ENCODE results near the gene SCLY. TPM values are rescaled to one million over a fixed set of nuclear protein-coding genes. Genes with fewer than 3 reads are reported as not detected.
"Not testable (repeated sequence)": the region's sequence is repeated elsewhere in the genome, so short reads cannot be mapped to it uniquely, and the experiment has no call there.

SCLY gene
- total RNA-seq, 4 donors from 2014 or later: 9.8 to 17.9 (median 13.9) TPM

- Histone ChIP-seq H3K9me3 (no peaks in the 10 kb centered on the region), H3K36me3 (peaks cover 8 to 63% (median 42%) of the 10 kb centered on the region in 4 donors), H3K27ac (replicated peaks in 1 of 4) (no peak overlapping the region), H3K27me3 (no peaks in the 10 kb centered on the region), H3K4me1 (peaks cover 6 to 15% (median 13%) of the 10 kb centered on the region in 4 donors), H3K4me3 (no peak overlapping the region)
- 86% methylated on average over 9 of the region's 9 CpGs for WGBS
- intact Hi-C loops (cut with DNase I): loop anchor here (10.0 kb wide), 1 partner anchor 141 kb away; no protein-coding TSS in a partner anchor
- TF ChIP-seq POLR2AphosphoS5 (IDR thresholded peaks at IDR 0.05): no peak
- TF ChIP-seq POLR2A (IDR thresholded peaks at IDR 0.05; ENCODE audit: low read depth): no peak
- TF ChIP-seq CTCF (IDR thresholded peaks at IDR 0.05): no peak
- no peak for TF ChIP-seq EP300 (IDR thresholded peaks at IDR 0.05)
- no peak for DNase-seq (ENCODE audit: extremely low spot score)
Observed at GRCh38 chr2:238066218-238066617, 5.4 kb downstream of the SCLY start.

DNA sequence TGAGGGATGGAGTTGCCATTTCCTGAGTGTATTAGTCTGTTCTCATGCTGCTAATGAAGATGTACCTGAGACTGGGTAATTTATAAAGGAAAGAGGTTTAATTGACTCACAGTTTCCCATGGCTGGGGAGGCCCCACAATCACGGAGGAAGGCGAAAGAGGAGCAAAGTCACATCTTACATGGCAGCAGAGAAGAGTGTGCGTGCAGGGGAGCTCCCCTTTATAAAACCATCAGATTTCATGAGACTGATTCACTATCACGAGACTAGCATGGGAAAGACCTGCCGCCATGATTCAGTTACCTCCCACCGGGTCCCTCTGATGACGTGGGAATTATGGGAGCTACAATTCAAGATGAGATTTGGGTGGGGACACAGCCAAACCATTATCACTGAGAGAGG, 5.9 kb downstream of the SCLY start:
- not testable (repeated sequence) for H3K27me3 ChIP-seq; H3K9me3 ChIP-seq; DNase-seq (ENCODE audit: extremely low spot score); H3K27ac ChIP-seq (replicated peaks in 1 of 4); H3K4me1 ChIP-seq; H3K4me3 ChIP-seq
- WGBS: 93% methylated on average over 7 of the region's 7 CpGs
- intact Hi-C loops (cut with DNase I): loop anchor here (10.0 kb wide), 1 partner anchor 142 kb away; no protein-coding TSS in a partner anchor
- peaks cover 8 to 68% (median 42%) of the 10 kb centered on the region in 4 donors for H3K36me3 ChIP-seq

DNA sequence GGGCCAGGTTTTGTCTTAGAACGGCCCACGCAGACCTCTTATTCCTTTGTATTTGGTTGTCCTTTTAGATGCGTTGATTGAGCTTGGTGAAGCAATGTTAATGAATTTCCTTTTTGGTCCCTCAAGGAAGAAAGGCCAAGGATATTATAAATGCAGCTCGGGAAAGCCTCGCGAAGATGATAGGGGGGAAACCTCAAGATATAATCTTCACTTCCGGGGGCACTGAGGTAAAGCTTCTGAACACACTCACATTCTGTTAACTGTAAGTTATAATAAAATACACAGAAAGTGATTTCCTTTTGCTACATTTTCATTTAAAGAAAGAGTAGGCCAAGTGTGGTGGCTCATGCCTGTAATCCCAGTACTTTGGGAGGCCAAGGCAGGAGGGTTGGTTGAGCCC, 7.1 kb downstream of the SCLY start:
- Histone ChIP-seq H3K4me3 (no peak overlapping the region), H3K4me1 (no peaks in the 10 kb centered on the region), H3K27ac (replicated peaks in 1 of 4) (no peak overlapping the region), H3K9me3 (no peaks in the 10 kb centered on the region), H3K27me3 (no peaks in the 10 kb centered on the region), H3K36me3 (peaks cover 8 to 79% (median 43%) of the 10 kb centered on the region in 4 donors)
- intact Hi-C loops (cut with DNase I): loop anchor here (10.0 kb wide), 1 partner anchor 143 kb away; no protein-coding TSS in a partner anchor
- TF ChIP-seq POLR2AphosphoS5 (IDR thresholded peaks at IDR 0.05) (no peak), POLR2A (IDR thresholded peaks at IDR 0.05; ENCODE audit: low read depth) (no peak), EP300 (IDR thresholded peaks at IDR 0.05) (no peak), CTCF (IDR thresholded peaks at IDR 0.05) (no peak)
- no peak for DNase-seq (ENCODE audit: extremely low spot score)
- WGBS: 95% methylated on average over 7 of the region's 7 CpGs

- no peaks in the 10 kb centered on the region for H3K27me3 ChIP-seq
- WGBS: 97% methylated on average over 10 of the region's 10 CpGs
- DNase-seq (ENCODE audit: extremely low spot score): no peak
- no peaks in the 10 kb centered on the region for H3K4me1 ChIP-seq
- H3K27ac ChIP-seq (replicated peaks in 1 of 4): no peak overlapping the region
- H3K4me3 ChIP-seq: no peak overlapping the region
- intact Hi-C loops (cut with DNase I): loop anchor here (10.0 kb wide), 1 partner anchor 144 kb away; no protein-coding TSS in a partner anchor
- no peaks in the 10 kb centered on the region for H3K9me3 ChIP-seq
- TF ChIP-seq POLR2A (IDR thresholded peaks at IDR 0.05; ENCODE audit: low read depth): no peak
- no peak for TF ChIP-seq EP300 (IDR thresholded peaks at IDR 0.05)
- TF ChIP-seq CTCF (IDR thresholded peaks at IDR 0.05): no peak
- TF ChIP-seq POLR2AphosphoS5 (IDR thresholded peaks at IDR 0.05): no peak
- H3K36me3 ChIP-seq: peaks cover 8 to 80% (median 43%) of the 10 kb centered on the region in 4 donors
Observed at GRCh38 chr2:238069021-238069709, 8.4 kb downstream of the SCLY start.

DNA sequence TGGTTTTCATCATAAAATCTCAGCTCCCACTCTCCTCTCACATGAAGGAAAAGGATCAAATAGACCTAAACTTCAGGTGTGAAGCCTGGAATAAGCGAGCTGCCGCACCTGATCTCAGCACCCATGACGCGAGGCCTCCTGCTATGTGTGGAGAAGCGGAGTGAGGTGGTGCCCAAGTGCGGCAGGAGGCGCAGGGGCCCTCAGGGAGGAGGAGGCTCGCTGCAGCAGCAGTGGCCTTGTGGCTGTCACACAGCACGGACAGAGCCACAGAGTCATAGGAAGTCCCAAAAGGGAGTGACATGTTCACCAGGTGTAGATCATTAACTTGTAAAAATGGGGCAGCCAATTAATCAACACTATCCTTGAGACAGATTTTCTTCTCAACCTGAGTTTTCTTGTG, 9.1 kb downstream of the SCLY start:
- H3K9me3 ChIP-seq: no peaks in the 10 kb centered on the region
- intact Hi-C loops (cut with DNase I): loop anchor here (10.0 kb wide), 1 partner anchor 145 kb away; no protein-coding TSS in a partner anchor
- H3K4me1 ChIP-seq: no peaks in the 10 kb centered on the region
- peaks cover 8 to 79% (median 40%) of the 10 kb centered on the region in 4 donors for H3K36me3 ChIP-seq
- no peak for TF ChIP-seq POLR2A (IDR thresholded peaks at IDR 0.05; ENCODE audit: low read depth)
- TF ChIP-seq POLR2AphosphoS5 (IDR thresholded peaks at IDR 0.05): no peak
- TF ChIP-seq EP300 (IDR thresholded peaks at IDR 0.05): no peak
- no peak for TF ChIP-seq CTCF (IDR thresholded peaks at IDR 0.05)
- H3K27ac ChIP-seq (replicated peaks in 1 of 4): no peak overlapping the region
- no peak overlapping the region for H3K4me3 ChIP-seq
- no peaks in the 10 kb centered on the region for H3K27me3 ChIP-seq
- WGBS: 88% methylated on average over 9 of the region's 9 CpGs
- DNase-seq (ENCODE audit: extremely low spot score): no peak

Measured in esophagus muscularis mucosa (tissue), 4 donors.